C4-2B (cell line): ENCODE data around the gene GSS.

Experiments
- H3K27ac ChIP-seq: fragments of 450-650 bp; 2 replicates; pipeline ENCODE4 v1.5.1; 2017
- ZFX ChIP-seq: fragments of 450-650 bp; IDR thresholded peaks from 2 replicates; pipeline ENCODE4 v1.6.1; 2017
- TF ChIP-seq, protein P1 (sequence below): fragments of 450-650 bp; conservative IDR thresholded peaks from 2 replicates; pipeline ENCODE4 v1.5.1; 2017; ENCODE audit warnings: mild to moderate bottlenecking

Gene GSS

DNA sequence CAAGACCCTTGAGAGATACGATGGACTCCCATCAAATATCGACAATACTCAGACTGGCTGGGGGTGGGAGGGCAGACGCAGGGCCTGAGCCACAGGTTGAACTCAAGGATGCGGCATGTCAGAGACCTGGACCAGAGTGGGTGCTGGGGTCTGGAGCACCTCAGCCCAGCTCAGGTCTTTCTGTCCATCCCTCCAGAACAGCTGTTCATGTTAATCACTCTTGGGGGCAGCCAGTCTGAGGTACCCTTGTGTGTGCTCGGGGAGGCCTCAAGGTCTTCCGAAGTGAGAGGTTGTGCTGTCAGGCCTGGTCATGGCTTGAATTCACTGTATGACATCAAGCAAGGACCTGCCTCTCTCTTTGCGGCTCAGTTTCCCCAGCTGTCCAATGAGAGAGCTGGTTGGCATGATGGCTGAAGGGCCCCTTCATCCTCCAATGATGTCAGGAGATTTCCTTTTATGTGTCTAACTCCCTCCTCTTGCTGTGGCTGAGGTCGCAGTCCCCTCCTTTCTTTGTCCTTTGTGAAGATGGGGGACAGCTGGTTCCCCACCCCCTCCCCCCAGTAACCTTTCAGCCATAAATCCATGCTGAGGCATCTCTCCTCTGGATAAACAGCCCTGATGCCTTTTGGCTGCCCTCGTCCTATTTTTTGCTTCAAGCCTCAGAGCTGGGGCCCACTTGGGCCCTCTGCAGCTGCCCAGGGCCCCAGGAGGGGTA lies 15.4 kb upstream of the GSS start:
- TF ChIP-seq ZFX, result no peak
- TF ChIP-seq, protein P1, sequence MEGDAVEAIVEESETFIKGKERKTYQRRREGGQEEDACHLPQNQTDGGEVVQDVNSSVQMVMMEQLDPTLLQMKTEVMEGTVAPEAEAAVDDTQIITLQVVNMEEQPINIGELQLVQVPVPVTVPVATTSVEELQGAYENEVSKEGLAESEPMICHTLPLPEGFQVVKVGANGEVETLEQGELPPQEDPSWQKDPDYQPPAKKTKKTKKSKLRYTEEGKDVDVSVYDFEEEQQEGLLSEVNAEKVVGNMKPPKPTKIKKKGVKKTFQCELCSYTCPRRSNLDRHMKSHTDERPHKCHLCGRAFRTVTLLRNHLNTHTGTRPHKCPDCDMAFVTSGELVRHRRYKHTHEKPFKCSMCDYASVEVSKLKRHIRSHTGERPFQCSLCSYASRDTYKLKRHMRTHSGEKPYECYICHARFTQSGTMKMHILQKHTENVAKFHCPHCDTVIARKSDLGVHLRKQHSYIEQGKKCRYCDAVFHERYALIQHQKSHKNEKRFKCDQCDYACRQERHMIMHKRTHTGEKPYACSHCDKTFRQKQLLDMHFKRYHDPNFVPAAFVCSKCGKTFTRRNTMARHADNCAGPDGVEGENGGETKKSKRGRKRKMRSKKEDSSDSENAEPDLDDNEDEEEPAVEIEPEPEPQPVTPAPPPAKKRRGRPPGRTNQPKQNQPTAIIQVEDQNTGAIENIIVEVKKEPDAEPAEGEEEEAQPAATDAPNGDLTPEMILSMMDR, result no peak
- H3K27ac ChIP-seq, result no peak overlapping the region

DNA sequence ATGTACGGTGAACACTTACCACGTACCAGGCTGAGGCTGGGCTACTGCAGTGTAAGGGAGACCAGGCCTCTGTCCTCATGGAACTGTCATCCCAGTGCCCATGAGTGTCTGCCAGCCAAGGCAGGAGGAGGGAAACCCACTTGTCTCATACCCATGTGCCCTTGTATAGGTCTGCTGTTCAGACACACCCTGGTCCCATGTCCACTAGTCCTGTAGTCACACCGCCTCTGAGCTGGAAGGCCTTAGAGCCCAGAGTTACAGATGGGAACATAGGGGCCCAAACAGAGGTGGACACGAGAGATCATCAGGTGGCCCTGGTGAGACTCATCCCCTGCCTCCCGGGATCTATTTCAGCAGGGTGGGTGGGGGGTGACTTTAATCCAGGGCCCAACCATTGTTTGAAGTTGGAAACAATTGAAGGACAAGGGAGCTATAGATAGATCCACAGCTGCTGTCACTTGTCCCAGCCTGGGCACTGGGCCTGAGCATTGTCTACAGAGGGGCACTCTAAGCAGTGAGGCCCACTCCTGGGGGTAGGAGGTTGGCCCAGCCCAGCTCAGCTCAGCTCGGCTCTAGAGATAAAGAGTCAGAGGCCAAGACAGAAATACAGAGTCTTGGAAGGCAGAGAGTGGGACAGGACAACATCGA lies 14.7 kb upstream of the GSS start:
- TF ChIP-seq, protein P1, result no peak
- TF ChIP-seq ZFX, result no peak
- no peak overlapping the region for H3K27ac ChIP-seq

DNA sequence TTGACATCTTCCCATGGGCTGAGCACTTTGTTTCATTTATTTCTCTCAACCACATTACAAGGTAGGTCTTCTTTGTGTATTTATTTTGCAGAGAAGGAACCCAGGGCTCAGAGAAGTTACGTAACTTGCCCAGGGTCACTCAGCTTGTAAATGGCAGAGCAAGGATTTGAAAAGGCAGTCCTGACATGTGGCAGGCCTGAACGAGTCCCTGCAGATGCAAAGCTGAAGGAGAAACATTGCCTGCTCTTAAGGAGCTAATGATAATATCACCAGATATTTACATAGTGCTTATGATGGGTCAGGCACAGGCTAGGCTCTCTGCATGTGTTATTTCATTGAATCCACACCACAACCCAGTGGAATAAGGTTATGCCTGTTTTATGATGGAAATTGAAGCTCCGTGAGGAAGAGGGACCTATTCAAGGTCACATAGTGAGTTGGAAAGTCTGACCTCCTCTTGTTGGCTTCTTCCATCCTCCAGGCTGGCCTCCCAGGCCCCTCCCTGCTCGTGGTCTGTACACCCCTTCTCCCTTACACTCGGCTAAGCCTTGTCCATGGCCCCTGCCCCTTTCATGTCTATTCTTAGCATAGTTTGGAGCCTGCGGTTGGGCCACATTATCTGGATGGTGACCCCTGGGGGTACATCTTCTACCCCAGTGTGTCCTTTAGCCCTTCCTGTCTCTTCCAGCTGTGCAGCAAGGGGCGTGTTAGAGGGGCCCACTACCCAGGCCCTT lies 12.6 kb upstream of the GSS start:
- H3K27ac ChIP-seq, result no peak overlapping the region
- TF ChIP-seq, protein P1, result no peak
- no peak for TF ChIP-seq ZFX

DNA sequence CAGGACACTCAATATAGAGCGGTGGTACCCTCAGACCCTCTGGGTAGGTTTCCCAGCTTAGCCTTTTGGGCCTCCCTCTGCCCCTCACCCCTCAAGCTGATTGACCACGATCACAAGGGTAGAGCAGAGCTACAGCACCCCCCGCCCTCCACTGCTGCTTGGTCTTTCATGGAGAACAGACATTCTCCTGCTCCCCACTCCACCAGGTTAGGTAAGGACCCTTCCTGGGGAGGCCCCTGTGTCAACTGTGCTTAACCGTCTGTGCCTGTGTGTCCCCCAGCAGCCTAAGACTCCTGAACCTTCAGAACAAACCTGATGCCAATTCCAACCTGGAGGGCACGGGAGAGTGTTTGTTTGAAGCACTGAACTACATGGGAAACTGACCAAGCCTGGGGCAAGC lies 11.8 kb upstream of the GSS start:
- no peak for TF ChIP-seq ZFX
- TF ChIP-seq, protein P1, result no peak
- H3K27ac ChIP-seq, result no peak overlapping the region

GRCh38 chr20:34965051-34965450 lies 9.4 kb upstream of the GSS start:
- H3K27ac ChIP-seq, result no peak overlapping the region
- TF ChIP-seq, protein P1, result no peak
- TF ChIP-seq ZFX, result no peak

- no peak for TF ChIP-seq ZFX
- TF ChIP-seq, protein P1, result no peak
- no peak overlapping the region for H3K27ac ChIP-seq
Measured at GRCh38 chr20:34964486-34964885, 8.9 kb upstream of the GSS start.
